Endothelial cell of umbilical vein (primary cell): ENCODE data around the gene TRIM67. TPM values are rescaled to one million over a fixed set of nuclear protein-coding genes. Genes with fewer than 3 reads are reported as not detected.

Experiments
- BruUV-seq: library from RNA; stranded (reverse); fragments of 400-500 nt; replicated peaks from 2 replicates; lab custom pipeline; 2021; lab: Mats Ljungman, UMichigan
- CTCF ChIA-PET: fragments of 300-600, 350-600 bp; sonication (Branson Sonifier 250); formaldehyde crosslinking; loops from one replicate; lab custom pipeline; 2021; ENCODE audit warnings: antibody characterized with exemption, inconsistent platforms; lab: Charles Lee
- POLR2A ChIA-PET: fragments of 300-600, 350-600 bp; sonication (Branson Sonifier 250); formaldehyde crosslinking; loops from one replicate; lab custom pipeline; 2021; ENCODE audit warnings: antibody characterized with exemption, inconsistent platforms; lab: Charles Lee
- DNase-seq: peaks from one replicate; pipeline ENCODE4 v3.0.0-alpha.2; 2011; ENCODE audit warnings: low read depth, low spot score
- FAIRE-seq: peaks from 2 replicates; lab custom pipeline; 2011; peaks lifted over from hg19 to GRCh38; lab: Jason Lieb, UNC
- H2AFZ ChIP-seq: 2 replicates; pipeline ENCODE4 v1.6.0; 2012; ENCODE audit warnings: low read depth, low read length, control low read depth, inconsistent platforms
- H3K27ac ChIP-seq: 2 replicates; pipeline ENCODE4 v1.5.1; 2011; ENCODE audit warnings: low read depth, mild to moderate bottlenecking, control low read depth, low read length, moderate library complexity; ENCODE audit not compliant: insufficient read depth
- H3K27me3 ChIP-seq, 2 experiments: 2 replicates each; pipeline versions ENCODE4 v1.6.0 to v1.6.1; 2011; ENCODE audit warnings: low read length in 2 of 2, mixed read lengths in 1 of 2; ENCODE audit not compliant: control insufficient read depth in 2 of 2, insufficient read depth in 2 of 2
- H3K36me3 ChIP-seq, 2 experiments: 2 replicates in 1 of 2; 3 replicates in 1 of 2; pipeline ENCODE4 v1.5.1; 2011; ENCODE audit warnings: low read length in 2 of 2, mild to moderate bottlenecking in 1 of 2, moderate library complexity in 1 of 2; ENCODE audit not compliant: control insufficient read depth in 2 of 2, insufficient read depth in 2 of 2; ENCODE audit errors: extremely low read depth in 1 of 2
- H3K4me1 ChIP-seq: 3 replicates; pipeline ENCODE4 v1.5.1; 2011; ENCODE audit warnings: mild to moderate bottlenecking, low read length; ENCODE audit not compliant: control insufficient read depth, insufficient read depth; ENCODE audit errors: extremely low read depth
- H3K4me2 ChIP-seq: 2 replicates; pipeline ENCODE4 v1.6.1; 2011; ENCODE audit warnings: low read length, control low read depth, mixed read lengths; ENCODE audit not compliant: insufficient read depth
- H3K4me3 ChIP-seq, 3 experiments: fragments of 200-600 bp in 1 of 3; sonication (generic), shearing (Covaris generic) in 1 of 3; replicated peaks in 1 of 3; 2 replicates each; pipeline ENCODE4 v1.5.1; 2011 to 2016; ENCODE audit warnings: control low read depth in 3 of 3, low read length in 3 of 3, mild to moderate bottlenecking in 2 of 3, inconsistent platforms in 1 of 3, low read depth in 1 of 3, moderate library complexity in 1 of 3; ENCODE audit not compliant: insufficient read depth in 1 of 3
- H3K79me2 ChIP-seq: 2 replicates; pipeline ENCODE4 v1.6.0; 2012; ENCODE audit warnings: low read length, inconsistent platforms; ENCODE audit not compliant: control insufficient read depth, insufficient read depth
- H3K9ac ChIP-seq: replicated peaks from 2 replicates; pipeline ENCODE3; 2011; ENCODE audit warnings: low read length, control low read depth; ENCODE audit not compliant: insufficient read depth; ENCODE audit errors: extremely low read depth
- H3K9me1 ChIP-seq: replicated peaks from 3 replicates; pipeline ENCODE4 v1.6.0; 2011; ENCODE audit warnings: mild to moderate bottlenecking, low read length; ENCODE audit not compliant: control insufficient read depth, insufficient read depth; ENCODE audit errors: extremely low read depth
- H3K9me3 ChIP-seq: replicated peaks from 2 replicates; pipeline ENCODE4 v1.5.1; 2012; ENCODE audit warnings: low read length, inconsistent platforms; ENCODE audit not compliant: control insufficient read depth, insufficient read depth
- H4K20me1 ChIP-seq: replicated peaks from 2 replicates; pipeline ENCODE3; 2011; ENCODE audit warnings: mild to moderate bottlenecking, low read length; ENCODE audit not compliant: control insufficient read depth, insufficient read depth; ENCODE audit errors: extremely low read depth
- CTCF ChIP-seq, 2 donors: IDR thresholded peaks; 1 replicate in 1 of 2; 2 replicates in 1 of 2; pipeline ENCODE4 v1.5.1; 2011; ENCODE audit warnings: low read length in 2 of 2, mild to moderate bottlenecking in 2 of 2, moderate library complexity in 2 of 2, control low read depth in 1 of 2, inconsistent platforms in 1 of 2, low read depth in 1 of 2; ENCODE audit not compliant: insufficient read depth in 1 of 2; ENCODE audit errors: extremely low read depth in 1 of 2
- EZH2 ChIP-seq: IDR thresholded peaks from 2 replicates; pipeline ENCODE4 v1.6.1; 2012; ENCODE audit warnings: borderline replicate concordance, low read depth, mild to moderate bottlenecking, moderate library complexity, low read length, inconsistent platforms; ENCODE audit not compliant: severe bottlenecking
- FOS ChIP-seq: IDR thresholded peaks from 2 replicates; pipeline ENCODE4 v1.6.1; 2011; ENCODE audit warnings: mild to moderate bottlenecking, low read length, moderate library complexity, borderline replicate concordance; ENCODE audit not compliant: insufficient read depth
- GATA2 ChIP-seq: IDR thresholded peaks from 2 replicates; pipeline ENCODE4 v1.7.0; 2011; ENCODE audit warnings: low read depth, mild to moderate bottlenecking, moderate library complexity, mixed read lengths, low read length; ENCODE audit not compliant: insufficient read length, insufficient read depth
- JUN ChIP-seq: IDR thresholded peaks from 2 replicates; pipeline ENCODE4 v1.6.1; 2011; ENCODE audit warnings: borderline replicate concordance, low read depth; ENCODE audit not compliant: insufficient read length, insufficient read depth
- MAX ChIP-seq: IDR thresholded peaks from 2 replicates; pipeline ENCODE4 v1.6.1; 2011; ENCODE audit not compliant: insufficient read depth, insufficient read length
- MYC ChIP-seq: IDR thresholded peaks from one replicate; pipeline ENCODE4 v1.6.1; 2011; ENCODE audit warnings: mild to moderate bottlenecking, low read depth, low read length
- POLR2A ChIP-seq: IDR thresholded peaks from 2 replicates; pipeline ENCODE4 v1.6.1; 2012; ENCODE audit warnings: low read depth, mild to moderate bottlenecking, control low read depth, low read length
- POLR2AphosphoS5 ChIP-seq: IDR thresholded peaks from 2 replicates; pipeline ENCODE4 v1.6.1; 2012; ENCODE audit warnings: low read depth, mild to moderate bottlenecking, control low read depth, low read length, moderate library complexity; ENCODE audit not compliant: insufficient read depth
- dilution Hi-C: fragments of 300-500 bp; cut with MboI; formaldehyde crosslinking; loops from one replicate; pipeline ENCODE4 v1.15.0; 2019; ENCODE audit warnings: low sequenced_read_pairs; ENCODE audit not compliant: extremely low pct_ligation_motif_present
- intact Hi-C: fragments of 100-400 bp; cut with micrococcal nuclease; formaldehyde crosslinking; loops from one replicate; pipeline ENCODE4 v1.10.0; 2022
- polyA plus RNA-seq, 4 experiments: library from polyadenylated mRNA; depleted of rRNA in 3 of 4; stranded (reverse) in 3 of 4; unstranded in 1 of 4; fragments of >200 nt; gene quantifications; 2 replicates each; pipeline versions ENCODE4 v1.2.1 to v1.2.3, GENCODE V29; 2011 to 2012; ENCODE audit warnings: missing spikeins in 1 of 4
- total RNA-seq: library from RNA; stranded (reverse); gene quantifications from 2 replicates; pipeline ENCODE4 v1.2.3, GENCODE V29; 2021

TRIM67 gene
- total and polyA plus RNA-seq, 2 donors (not counting 3 experiments of a cell fraction or from before 2014, with no cell fraction given) = not detected

DNA sequence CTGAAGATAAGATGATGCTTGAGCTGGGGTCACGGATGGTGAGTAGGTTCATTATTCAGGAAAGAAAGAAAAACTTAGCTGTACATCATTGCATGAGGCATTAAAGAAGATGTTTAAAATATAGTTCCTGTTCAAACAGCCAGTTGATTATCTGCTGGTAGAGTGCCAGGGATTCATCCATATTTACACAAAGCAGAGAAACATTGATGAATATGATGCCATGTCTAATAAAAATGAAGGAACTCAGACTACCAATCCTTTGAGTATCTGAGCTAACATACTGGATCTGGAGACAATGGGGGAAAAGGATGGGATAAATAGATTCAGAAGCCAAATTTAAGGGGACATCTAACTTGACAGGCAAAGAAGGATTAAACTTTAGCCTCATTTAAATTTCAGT, 14.6 kb downstream of the TRIM67 start:
- dilution Hi-C loops = no loop called here

More for the DNA sequence above, 14.6 kb downstream of the TRIM67 start:
- peaks cover 0 to 12% of the 10 kb centered on the region in 2 experiments for H3K27me3 ChIP-seq
- ChIA-PET POLR2A (no interaction called here), CTCF (no interaction called here)
- no peaks in the 10 kb centered on the region for H3K9me1 ChIP-seq
- no peaks in the 10 kb centered on the region for H3K36me3 ChIP-seq
- H3K4me3 ChIP-seq = no peak overlapping the region
- no peaks in the 10 kb centered on the region for H3K9me3 ChIP-seq
- TF ChIP-seq CTCF (IDR thresholded peaks at IDR 0.05; ENCODE audit: extremely low read depth in 1 of 2, insufficient read depth in 1 of 2, low read depth in 1 of 2, low read length in 2 of 2) (no peak), POLR2AphosphoS5 (no peak), POLR2A (no peak), MYC (no peak), GATA2 (no peak), FOS (no peak), EZH2 (no peak), JUN (no peak), MAX (no peak)
- no peaks in the 10 kb centered on the region for H3K79me2 ChIP-seq
- intact Hi-C loops = no loop called here
- no peaks in the 10 kb centered on the region for H3K4me1 ChIP-seq
- H3K9ac ChIP-seq = no peak overlapping the region
- no peak overlapping the region for H2AFZ ChIP-seq
- no peak overlapping the region for H3K4me2 ChIP-seq
- FAIRE-seq (no peak), DNase-seq (no peak)
- H3K27ac ChIP-seq = no peak overlapping the region
- no TSS peak for BruUV-seq
- no peaks in the 10 kb centered on the region for H4K20me1 ChIP-seq
